IMR-90 (cell line): ENCODE results near the gene HHIP. TPM values are rescaled to one million over a fixed set of nuclear protein-coding genes. Genes with fewer than 3 reads are reported as not detected.

Experiments used
- ATAC-seq: fragments of 200-7000 bp; cut with Tn5 transposase; 2 replicates; pipeline ENCODE4 v1.9.1; 2020; ENCODE audit warnings: low read depth, mild to moderate bottlenecking, moderate library complexity
- BruUV-seq: library from RNA; stranded (reverse); fragments of 400-500 nt; replicated peaks from 2 replicates; lab custom pipeline; 2021; lab: Mats Ljungman, UMichigan
- CTCF ChIA-PET: fragments of 300-600 bp; formaldehyde crosslinking; extraction: SDS; loops from one replicate; lab custom pipeline; 2021; ENCODE audit warnings: antibody characterized with exemption; lab: Yijun Ruan, JAX
- POLR2A ChIA-PET: fragments of 300-600 bp; sonication (Branson Sonifier 250); formaldehyde crosslinking; loops from one replicate; lab custom pipeline; 2022; ENCODE audit warnings: antibody characterized with exemption; ENCODE audit not compliant: unreplicated experiment; lab: Charles Lee
- DNase-seq: peaks from one replicate; pipeline ENCODE4 v3.0.0; 2013
- H2AFZ ChIP-seq: replicated peaks from 2 replicates; pipeline ENCODE3; 2013; ENCODE audit warnings: low read length, mild to moderate bottlenecking; ENCODE audit not compliant: poor library complexity
- H2AK5ac ChIP-seq: 2 replicates; pipeline ENCODE4 v1.6.1; 2013; ENCODE audit warnings: low read depth, low read length, inconsistent platforms
- H2AK9ac ChIP-seq: replicated peaks from 2 replicates; pipeline ENCODE3; 2013; ENCODE audit warnings: mild to moderate bottlenecking, low read depth, low read length, moderate library complexity; ENCODE audit not compliant: poor library complexity
- H2BK120ac ChIP-seq: 2 replicates; pipeline ENCODE4 v1.6.1; 2013; ENCODE audit warnings: low read depth, low read length, inconsistent platforms
- H2BK15ac ChIP-seq: 3 replicates; pipeline ENCODE4 v1.6.1; 2013; ENCODE audit warnings: low read depth, low read length, inconsistent platforms
- H2BK20ac ChIP-seq: 2 replicates; pipeline ENCODE4 v1.6.1; 2013; ENCODE audit warnings: low read depth, mild to moderate bottlenecking, inconsistent platforms, low read length, moderate library complexity
- H2BK5ac ChIP-seq: 2 replicates; pipeline ENCODE4 v1.6.1; 2013; ENCODE audit warnings: mild to moderate bottlenecking, low read depth, low read length, inconsistent platforms; ENCODE audit not compliant: poor library complexity, severe bottlenecking
- H3K14ac ChIP-seq: replicated peaks from 2 replicates; pipeline ENCODE4 v1.6.1; 2013; ENCODE audit warnings: low read depth, low read length, inconsistent platforms
- H3K18ac ChIP-seq: 2 replicates; pipeline ENCODE4 v1.6.1; 2013; ENCODE audit warnings: low read depth, low read length, control low read depth
- H3K23ac ChIP-seq: 2 replicates; pipeline ENCODE4 v1.6.1; 2013; ENCODE audit warnings: low read depth, low read length, inconsistent platforms
- H3K27ac ChIP-seq: 2 replicates; pipeline ENCODE4 v1.5.1; 2013; ENCODE audit warnings: mild to moderate bottlenecking, control low read depth, low read length; ENCODE audit not compliant: insufficient read depth
- H3K27me3 ChIP-seq: 2 replicates; pipeline ENCODE4 v1.6.1; 2013; ENCODE audit warnings: low read length; ENCODE audit not compliant: control insufficient read depth, insufficient read depth
- H3K36me3 ChIP-seq: 2 replicates; pipeline ENCODE4 v1.6.1; 2013; ENCODE audit warnings: low read length, mixed read lengths; ENCODE audit not compliant: control insufficient read depth, insufficient read depth
- H3K4ac ChIP-seq: 2 replicates; pipeline ENCODE4 v1.6.1; 2013; ENCODE audit warnings: low read depth, low read length, inconsistent platforms
- H3K4me1 ChIP-seq: 2 replicates; pipeline ENCODE4 v1.6.1; 2013; ENCODE audit warnings: low read length, mixed read lengths; ENCODE audit not compliant: control insufficient read depth, insufficient read depth
- H3K4me2 ChIP-seq: 2 replicates; pipeline ENCODE4 v1.6.1; 2013; ENCODE audit warnings: low read depth, mild to moderate bottlenecking, control low read depth, low read length, moderate library complexity
- H3K4me3 ChIP-seq: 2 replicates; pipeline ENCODE4 v1.5.1; 2013; ENCODE audit warnings: low read depth, mild to moderate bottlenecking, control low read depth, low read length, moderate library complexity; ENCODE audit not compliant: insufficient read depth
- H3K56ac ChIP-seq: 2 replicates; pipeline ENCODE4 v1.6.1; 2013; ENCODE audit warnings: low read length, inconsistent platforms; ENCODE audit not compliant: insufficient read depth; ENCODE audit errors: extremely low read depth
- H3K79me1 ChIP-seq, 2 experiments: 2 replicates each; pipeline ENCODE4 v1.6.1; 2013; ENCODE audit warnings: low read length in 2 of 2, inconsistent platforms in 1 of 2, low read depth in 1 of 2
- H3K9ac ChIP-seq: 2 replicates; pipeline ENCODE4 v1.6.1; 2013; ENCODE audit warnings: low read depth, low read length, control low read depth
- H3K9me1 ChIP-seq: 2 replicates; pipeline ENCODE4 v1.6.1; 2013; ENCODE audit warnings: low read length, inconsistent platforms; ENCODE audit not compliant: insufficient read depth
- H3K9me3 ChIP-seq: 2 replicates; pipeline ENCODE4 v1.6.1; 2013; ENCODE audit warnings: low read length; ENCODE audit not compliant: control insufficient read depth, insufficient read depth
- H4K20me1 ChIP-seq: 2 replicates; pipeline ENCODE4 v1.6.1; 2013; ENCODE audit warnings: low read length, inconsistent platforms; ENCODE audit not compliant: insufficient read depth
- H4K5ac ChIP-seq: 2 replicates; pipeline ENCODE4 v1.6.1; 2013; ENCODE audit warnings: mild to moderate bottlenecking, low read depth, low read length, control low read depth
- H4K8ac ChIP-seq, 2 experiments: 2 replicates each; pipeline ENCODE4 v1.6.1; 2013; ENCODE audit warnings: low read depth in 2 of 2, low read length in 2 of 2, control low read depth in 1 of 2, inconsistent platforms in 1 of 2
- H4K91ac ChIP-seq: 2 replicates; pipeline ENCODE4 v1.6.1; 2013; ENCODE audit warnings: low read depth, low read length, inconsistent platforms; ENCODE audit not compliant: insufficient read depth
- CEBPB ChIP-seq: IDR thresholded peaks from 2 replicates; pipeline ENCODE4 v1.6.1; 2012; ENCODE audit warnings: low read depth, low read length, improper control_type of control experiment
- CHD1 ChIP-seq: IDR thresholded peaks from 2 replicates; pipeline ENCODE4 v1.6.1; 2012; ENCODE audit warnings: low read depth, low read length, improper control_type of control experiment
- MAFK ChIP-seq: IDR thresholded peaks from 2 replicates; pipeline ENCODE4 v1.6.1; 2012; ENCODE audit warnings: low read depth, low read length, improper control_type of control experiment
- MAZ ChIP-seq: IDR thresholded peaks from 2 replicates; pipeline ENCODE4 v1.6.1; 2012; ENCODE audit warnings: low read depth, mild to moderate bottlenecking, low read length, improper control_type of control experiment, moderate library complexity, borderline replicate concordance
- MXI1 ChIP-seq: IDR thresholded peaks from 2 replicates; pipeline ENCODE4 v1.6.1; 2012; ENCODE audit warnings: low read depth, mild to moderate bottlenecking, low read length, moderate library complexity, borderline replicate concordance
- NFE2L2 ChIP-seq: fragments of 150-350 bp; IDR thresholded peaks from 2 replicates; pipeline ENCODE4 v1.6.1; 2016; ENCODE audit warnings: low read depth, mild to moderate bottlenecking, low read length
- SMC3 ChIP-seq: fragments of 150-350 bp; IDR thresholded peaks from 2 replicates; pipeline ENCODE4 v1.6.1; 2016; ENCODE audit warnings: low read depth, mild to moderate bottlenecking, antibody characterized with exemption, low read length, moderate library complexity
- WGBS, 2 experiments: methylation state at CpG; one replicate each; pipeline versions ENCODE4 v1.1.5 to v1.1.7; 2013; ENCODE audit warnings: missing lambda C conversion rate in 2 of 2; ENCODE audit not compliant: insufficient read length in 1 of 2; ENCODE audit errors: extremely low coverage in 2 of 2; 5-methylcytosine and 5-hydroxymethylcytosine counted together
- dilution Hi-C: fragments of 300-500 bp; cut with HindIII; formaldehyde crosslinking; loops from one replicate; pipeline ENCODE4 v1.14.3; 2018; ENCODE audit warnings: low sequenced_read_pairs; ENCODE audit not compliant: unreplicated experiment
- in situ Hi-C: fragments of 300-500 bp; cut with MboI; formaldehyde crosslinking; loops from 3 replicates; pipeline ENCODE4 v1.14.3; 2019; ENCODE audit warnings: low sequenced_read_pairs, inconsistent platforms, mixed read lengths
- intact Hi-C: fragments of 100-400 bp; cut with micrococcal nuclease; formaldehyde crosslinking; loops from 2 replicates; pipeline ENCODE4 v1.10.0; 2022
- polyA plus RNA-seq, 3 experiments: library from polyadenylated mRNA; depleted of rRNA; stranded (reverse); fragments of >200 nt; gene quantifications; 2 replicates each; pipeline ENCODE4 v1.2.3, GENCODE V29; 2012; ENCODE audit warnings: low replicate concordance in 1 of 3
- total RNA-seq: library from RNA; depleted of rRNA; stranded (reverse); fragments of >200 nt; gene quantifications from 2 replicates; pipeline ENCODE4 v1.2.3, GENCODE V29; 2012
- TF ChIP-seq, protein P1 (sequence below): fragments of 150-350 bp; IDR thresholded peaks from 2 replicates; pipeline ENCODE4 v1.6.1; 2016; ENCODE audit warnings: low read depth, mild to moderate bottlenecking, low read length, moderate library complexity, borderline replicate concordance

The HHIP gene
- total and polyA plus RNA-seq, 2 of the 4 experiments (the other 2 are of a cell fraction): 6.6 to 9.6 TPM

DNA sequence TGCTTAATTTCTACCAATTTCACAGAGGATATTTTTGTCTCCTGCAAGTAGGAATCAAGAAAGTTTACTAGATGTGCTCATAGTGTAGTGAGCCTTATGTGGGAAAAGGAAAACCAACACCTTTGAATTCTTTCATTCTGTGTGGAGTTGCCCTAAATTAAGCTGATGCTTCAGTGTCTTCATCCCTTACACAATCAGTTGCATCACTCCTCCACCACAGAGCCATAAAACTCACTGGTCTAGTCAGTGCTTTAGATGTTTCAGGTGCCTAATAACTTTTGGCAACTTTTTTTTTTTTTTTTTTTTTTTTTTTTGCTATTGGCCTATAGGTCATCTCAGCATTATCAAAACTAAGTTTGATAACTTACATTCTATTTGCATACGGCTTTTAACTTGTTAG, 41.5 kb downstream of the HHIP start:
- no peak overlapping the region for H2BK120ac ChIP-seq
- no peaks in the 10 kb centered on the region for H3K27me3 ChIP-seq
- H2BK5ac ChIP-seq: no peak overlapping the region
- no peak overlapping the region for H2BK20ac ChIP-seq
- dilution Hi-C loops (no loop called here), intact Hi-C loops (no loop called here), in situ Hi-C loops (no loop called here)
- H3K56ac ChIP-seq: no peak overlapping the region
- H3K18ac ChIP-seq: no peak overlapping the region
- H3K9me3 ChIP-seq: no peaks in the 10 kb centered on the region
- H2AFZ ChIP-seq: no peak overlapping the region
- H2AK9ac ChIP-seq: no peak overlapping the region
- no peak for TF ChIP-seq SMC3
- TF ChIP-seq CHD1: no peak
- no peak for TF ChIP-seq MAZ
- no peak for TF ChIP-seq MXI1
- TF ChIP-seq CEBPB: no peak
- no peak for TF ChIP-seq MAFK
- no peak for TF ChIP-seq NFE2L2
- TF ChIP-seq, protein P1, sequence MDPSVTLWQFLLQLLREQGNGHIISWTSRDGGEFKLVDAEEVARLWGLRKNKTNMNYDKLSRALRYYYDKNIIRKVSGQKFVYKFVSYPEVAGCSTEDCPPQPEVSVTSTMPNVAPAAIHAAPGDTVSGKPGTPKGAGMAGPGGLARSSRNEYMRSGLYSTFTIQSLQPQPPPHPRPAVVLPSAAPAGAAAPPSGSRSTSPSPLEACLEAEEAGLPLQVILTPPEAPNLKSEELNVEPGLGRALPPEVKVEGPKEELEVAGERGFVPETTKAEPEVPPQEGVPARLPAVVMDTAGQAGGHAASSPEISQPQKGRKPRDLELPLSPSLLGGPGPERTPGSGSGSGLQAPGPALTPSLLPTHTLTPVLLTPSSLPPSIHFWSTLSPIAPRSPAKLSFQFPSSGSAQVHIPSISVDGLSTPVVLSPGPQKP: no peak
- BruUV-seq: no TSS peak
- ATAC-seq (no peak), DNase-seq (no peak)
- no peaks in the 10 kb centered on the region for H3K79me1 ChIP-seq
- no peak overlapping the region for H4K8ac ChIP-seq
- H4K5ac ChIP-seq: no peak overlapping the region
- no peaks in the 10 kb centered on the region for H3K36me3 ChIP-seq
- H3K23ac ChIP-seq: no peak overlapping the region
- no peak overlapping the region for H3K9ac ChIP-seq
- no peak overlapping the region for H2BK15ac ChIP-seq
- CTCF ChIA-PET: no interaction called here
- no peak overlapping the region for H3K27ac ChIP-seq
- H3K9me1 ChIP-seq: no peaks in the 10 kb centered on the region
- H3K4me3 ChIP-seq: no peak overlapping the region
- WGBS, 2 experiments: no CpG with 5 or more reads among the region's 1 CpG
- H3K4ac ChIP-seq: no peak overlapping the region
- no peak overlapping the region for H3K14ac ChIP-seq
- POLR2A ChIA-PET: no interaction called here
- no peaks in the 10 kb centered on the region; the same call in 1 of the 2 replicates for H3K4me1 ChIP-seq
- no peak overlapping the region for H2AK5ac ChIP-seq
- no peaks in the 10 kb centered on the region for H4K20me1 ChIP-seq
- no peak overlapping the region for H3K4me2 ChIP-seq
- H4K91ac ChIP-seq: no peak overlapping the region
